Endothelial cell of umbilical vein (primary cell): ENCODE measurements around the gene SNIP1.

ENCODE experiments used
- MAX ChIP-seq: IDR thresholded peaks from 2 replicates; pipeline ENCODE4 v1.6.1; 2011; ENCODE audit not compliant: insufficient read depth, insufficient read length
- TF ChIP-seq, protein P1 (sequence below), 2 donors: IDR thresholded peaks; 1 replicate in 1 of 2; 2 replicates in 1 of 2; pipeline ENCODE4 v1.5.1; 2011; ENCODE audit warnings: low read length in 2 of 2, mild to moderate bottlenecking in 2 of 2, moderate library complexity in 2 of 2, control low read depth in 1 of 2, inconsistent platforms in 1 of 2, low read depth in 1 of 2; ENCODE audit not compliant: insufficient read depth in 1 of 2; ENCODE audit errors: extremely low read depth in 1 of 2

- TF ChIP-seq, protein P1, sequence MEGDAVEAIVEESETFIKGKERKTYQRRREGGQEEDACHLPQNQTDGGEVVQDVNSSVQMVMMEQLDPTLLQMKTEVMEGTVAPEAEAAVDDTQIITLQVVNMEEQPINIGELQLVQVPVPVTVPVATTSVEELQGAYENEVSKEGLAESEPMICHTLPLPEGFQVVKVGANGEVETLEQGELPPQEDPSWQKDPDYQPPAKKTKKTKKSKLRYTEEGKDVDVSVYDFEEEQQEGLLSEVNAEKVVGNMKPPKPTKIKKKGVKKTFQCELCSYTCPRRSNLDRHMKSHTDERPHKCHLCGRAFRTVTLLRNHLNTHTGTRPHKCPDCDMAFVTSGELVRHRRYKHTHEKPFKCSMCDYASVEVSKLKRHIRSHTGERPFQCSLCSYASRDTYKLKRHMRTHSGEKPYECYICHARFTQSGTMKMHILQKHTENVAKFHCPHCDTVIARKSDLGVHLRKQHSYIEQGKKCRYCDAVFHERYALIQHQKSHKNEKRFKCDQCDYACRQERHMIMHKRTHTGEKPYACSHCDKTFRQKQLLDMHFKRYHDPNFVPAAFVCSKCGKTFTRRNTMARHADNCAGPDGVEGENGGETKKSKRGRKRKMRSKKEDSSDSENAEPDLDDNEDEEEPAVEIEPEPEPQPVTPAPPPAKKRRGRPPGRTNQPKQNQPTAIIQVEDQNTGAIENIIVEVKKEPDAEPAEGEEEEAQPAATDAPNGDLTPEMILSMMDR (IDR thresholded peaks at IDR 0.05; ENCODE audit: extremely low read depth in 1 of 2, insufficient read depth in 1 of 2, low read depth in 1 of 2, low read length in 2 of 2), result no peak
- TF ChIP-seq MAX, result no peak
Observed at GRCh38 chr1:37588939-37589338, 34.8 kb upstream of the SNIP1 start.
